ENCODE data around the gene G3BP1. TPM values are rescaled to one million over a fixed set of nuclear protein-coding genes. Genes with fewer than 3 reads are reported as not detected.
A peak's percentile ranks its signal among the peaks of the same experiment; 100 is the strongest.

The G3BP1 gene
- total RNA-seq, 1 experiment from 2014 or later = 157 TPM

- no peak overlapping the region for H3K4me3 ChIP-seq (ENCODE audit: low read length)
- H3K79me2 ChIP-seq (ENCODE audit: low read length) = peaks cover 10% of the 10 kb centered on the region; the same call in 1 of the 2 replicates
- peaks cover 17% of the 10 kb centered on the region for H3K36me3 ChIP-seq (ENCODE audit: low read depth, low read length)
- ChIA-PET POLR2A (ENCODE audit: unreplicated experiment) (interaction anchor here (0.7 kb wide), 2 partner anchors 31 to 47 kb away, joined by 4 read pairs; partner anchors contain the start of gene G3BP1), CTCF (interaction anchor here (2.4 to 2.5 kb wide), 2 partner anchors 31 to 81 kb away, joined by 16 to 28 read pairs; no protein-coding TSS in a partner anchor)
- intact Hi-C loops (cut with micrococcal nuclease) = loop anchor here (1.0 to 10.0 kb wide), 6 partner anchors 33 to 445 kb away; no protein-coding TSS in a partner anchor
- ATAC-seq (peak; percentile 10; the same call in 1 of the 2 replicates), DNase-seq (peak; percentile 58)
- H3F3A ChIP-seq (ENCODE audit: low read length, unreplicated experiment) = no peaks in the 10 kb centered on the region
- 0 out of 2 replicates have a peak overlapping the region, but pooled peaks have one; percentile 16 for H3K9ac ChIP-seq (ENCODE audit: low read length)
- H2AFZ ChIP-seq (ENCODE audit: low read length) = no peak overlapping the region
- TF ChIP-seq EZH2 (IDR thresholded peaks at IDR 0.05; ENCODE audit: low read length, unreplicated experiment) (no peak), EZH2phosphoT487 (IDR thresholded peaks at IDR 0.05; ENCODE audit: borderline replicate concordance, low read length) (no peak), CTCF (conservative IDR thresholded peaks at IDR 0.05; ENCODE audit: low read depth, low read length) (no peak)
- no peaks in the 10 kb centered on the region for H3K9me2 ChIP-seq (replicated peaks; ENCODE audit: low read length)
- H3K9me3 ChIP-seq (ENCODE audit: low read length) = no peaks in the 10 kb centered on the region
- peak overlapping the region; percentile 70 for H3K27ac ChIP-seq (ENCODE audit: low read length)
- no peaks in the 10 kb centered on the region for H3K27me3 ChIP-seq (ENCODE audit: low read length)
- peak overlapping the region; percentile 50 for H3K4me2 ChIP-seq (ENCODE audit: low read length)
- H4K20me1 ChIP-seq (ENCODE audit: low read length) = no peaks in the 10 kb centered on the region
- H3K4me1 ChIP-seq (ENCODE audit: insufficient read depth, low read length) = peaks cover 54% of the 10 kb centered on the region
- no TSS peak for BruUV-seq (replicated peaks)
These were observed 31.8 kb upstream of the G3BP1 start for GRCh38 chr5:151739939-151740335.

- H2AFZ ChIP-seq (ENCODE audit: low read length) = no peak overlapping the region
- ChIA-PET POLR2A (ENCODE audit: unreplicated experiment) (interaction anchor here (0.7 kb wide), 2 partner anchors 31 to 47 kb away, joined by 4 read pairs; partner anchors contain the start of gene G3BP1), CTCF (interaction anchor here (0.5 to 2.5 kb wide), 5 partner anchors 31 to 136 kb away, joined by 3 to 28 read pairs (median 6); no protein-coding TSS in a partner anchor)
- peak overlapping the region; percentile 50 for H3K4me2 ChIP-seq (ENCODE audit: low read length)
- ATAC-seq (peak; percentile 27), DNase-seq (peak; percentile 76)
- no peaks in the 10 kb centered on the region for H3K27me3 ChIP-seq (ENCODE audit: low read length)
- H3K4me3 ChIP-seq (ENCODE audit: low read length) = no peak overlapping the region
- TF ChIP-seq EZH2 (IDR thresholded peaks at IDR 0.05; ENCODE audit: low read length, unreplicated experiment) = no peak
- TF ChIP-seq CTCF (conservative IDR thresholded peaks at IDR 0.05; ENCODE audit: low read depth, low read length) = peak; percentile 93
- no peak for TF ChIP-seq EZH2phosphoT487 (IDR thresholded peaks at IDR 0.05; ENCODE audit: borderline replicate concordance, low read length)
- peaks cover 57% of the 10 kb centered on the region for H3K4me1 ChIP-seq (ENCODE audit: insufficient read depth, low read length)
- H3K27ac ChIP-seq (ENCODE audit: low read length) = peak overlapping the region; percentile 70
- H4K20me1 ChIP-seq (ENCODE audit: low read length) = no peaks in the 10 kb centered on the region
- peak overlapping the region; percentile 16; the same call in 1 of the 2 replicates for H3K9ac ChIP-seq (ENCODE audit: low read length)
- peaks cover 17% of the 10 kb centered on the region for H3K36me3 ChIP-seq (ENCODE audit: low read depth, low read length)
- intact Hi-C loops (cut with micrococcal nuclease) = loop anchor here (1.0 to 10.0 kb wide), 6 partner anchors 34 to 446 kb away; no protein-coding TSS in a partner anchor
- BruUV-seq (replicated peaks) = no TSS peak
- H3F3A ChIP-seq (ENCODE audit: low read length, unreplicated experiment) = no peaks in the 10 kb centered on the region
- H3K9me3 ChIP-seq (ENCODE audit: low read length) = no peaks in the 10 kb centered on the region
- peaks cover 10% of the 10 kb centered on the region; the same call in 1 of the 2 replicates for H3K79me2 ChIP-seq (ENCODE audit: low read length)
- H3K9me2 ChIP-seq (replicated peaks; ENCODE audit: low read length) = no peaks in the 10 kb centered on the region
These were observed 31.3 kb upstream of the G3BP1 start for GRCh38 chr5:151740336-151740942.

Data from PC-3 (cell line).